Large intestine (tissue), 3 donors: ENCODE measurements around the gene LCA5. TPM values are rescaled to one million over a fixed set of nuclear protein-coding genes. Genes with fewer than 3 reads are reported as not detected.
A peak's percentile ranks its signal among the peaks of the same experiment; 100 is the strongest.

Source experiments
- DNase-seq, 2 donors: peaks; one replicate each; pipeline versions ENCODE4 v3.0.0 to v3.0.0-alpha.2; 2013
- H3K27ac ChIP-seq: one replicate; pipeline ENCODE4 v1.5.1; 2013; ENCODE audit warnings: low read length
- H3K27me3 ChIP-seq: 2 replicates; pipeline ENCODE4 v1.6.1; 2013; ENCODE audit warnings: low read length; ENCODE audit not compliant: control insufficient read depth, insufficient read depth
- H3K36me3 ChIP-seq: 2 replicates; pipeline ENCODE4 v1.6.1; 2013; ENCODE audit warnings: low read length; ENCODE audit not compliant: control insufficient read depth, insufficient read depth
- H3K4me1 ChIP-seq: one replicate; pipeline ENCODE4 v1.6.1; 2013; ENCODE audit warnings: low read length; ENCODE audit not compliant: control insufficient read depth, insufficient read depth
- H3K4me3 ChIP-seq: one replicate; pipeline ENCODE4 v1.5.1; 2013; ENCODE audit warnings: low read length
- H3K9me3 ChIP-seq: one replicate; pipeline ENCODE4 v1.6.1; 2013; ENCODE audit warnings: mild to moderate bottlenecking, low read depth, low read length, moderate library complexity; ENCODE audit not compliant: control insufficient read depth
- WGBS: methylation state at CpG from one replicate; pipeline ENCODE4 v1.1.5; 2013; ENCODE audit warnings: low lambda C conversion rate; ENCODE audit not compliant: insufficient coverage; 5-methylcytosine and 5-hydroxymethylcytosine counted together
- polyA plus RNA-seq: library from polyadenylated mRNA; unstranded; fragments of 120-200 nt; gene quantifications from one replicate; pipeline ENCODE4 v1.2.1, GENCODE V29; 2013

LCA5 gene
- polyA plus RNA-seq, 1 donor = 4.0 TPM

GRCh38 chr6:79564636-79565035 is 27.4 kb upstream of the LCA5 start:
- no peaks in the 10 kb centered on the region for H3K36me3 ChIP-seq
- no peak overlapping the region for H3K4me3 ChIP-seq
- no peak for DNase-seq
- no CpG with 5 or more reads among the region's 2 CpGs for WGBS
- H3K4me1 ChIP-seq = peaks cover 3% of the 10 kb centered on the region
- no peak overlapping the region for H3K27ac ChIP-seq
- H3K9me3 ChIP-seq = no peaks in the 10 kb centered on the region
- no peaks in the 10 kb centered on the region for H3K27me3 ChIP-seq

- no peaks in the 10 kb centered on the region for H3K36me3 ChIP-seq
- no peaks in the 10 kb centered on the region for H3K9me3 ChIP-seq
- WGBS = 100% methylated on average over 1 of the region's 2 CpGs
- H3K4me3 ChIP-seq = no peak overlapping the region
- DNase-seq = no peak
- H3K4me1 ChIP-seq = no peaks in the 10 kb centered on the region
- H3K27ac ChIP-seq = no peak overlapping the region
- no peaks in the 10 kb centered on the region for H3K27me3 ChIP-seq
Observed at GRCh38 chr6:79559706-79560105, 22.5 kb upstream of the LCA5 start.

DNA sequence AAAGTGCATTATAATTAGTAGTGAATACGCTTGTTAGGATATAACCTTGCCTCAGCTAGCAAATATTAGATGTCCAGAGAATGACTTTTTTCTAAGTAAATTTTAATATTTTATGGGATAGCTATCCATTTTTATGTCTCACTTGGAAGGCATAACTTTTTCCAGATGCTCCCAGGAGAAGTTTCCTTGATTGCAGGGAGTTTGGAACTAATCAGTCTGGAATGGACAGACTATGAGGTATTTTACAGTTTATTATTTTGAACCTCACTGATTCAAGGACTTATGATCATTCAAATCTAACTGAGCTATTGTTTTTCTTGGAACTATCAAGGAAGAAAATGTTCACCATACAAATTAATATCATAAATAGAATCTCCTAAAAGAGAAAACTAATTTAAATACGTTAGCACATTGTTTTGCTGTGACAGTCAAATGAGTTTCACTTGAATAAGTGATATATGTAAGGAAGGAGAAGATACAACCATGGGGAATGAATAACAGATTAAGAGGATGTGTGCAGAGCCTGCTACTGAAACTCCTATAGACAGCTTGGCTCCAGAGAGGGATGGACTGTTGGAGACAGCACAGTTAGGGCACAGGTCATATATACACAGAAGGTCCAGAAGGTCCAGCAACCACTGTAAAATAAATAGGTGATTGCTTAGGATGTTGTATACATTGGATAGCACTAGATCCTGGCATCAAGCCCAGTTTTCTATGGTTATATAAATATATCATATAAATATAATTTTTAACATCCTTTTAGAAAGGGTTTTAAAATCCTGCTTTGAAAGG is 20.6 kb upstream of the LCA5 start:
- no peak overlapping the region for H3K4me3 ChIP-seq
- WGBS = 95% methylated on average over 2 of the region's 2 CpGs
- no peaks in the 10 kb centered on the region for H3K36me3 ChIP-seq
- H3K4me1 ChIP-seq = no peaks in the 10 kb centered on the region
- H3K27me3 ChIP-seq = no peaks in the 10 kb centered on the region
- no peak overlapping the region for H3K27ac ChIP-seq
- H3K9me3 ChIP-seq = no peaks in the 10 kb centered on the region
- DNase-seq = no peak

DNA sequence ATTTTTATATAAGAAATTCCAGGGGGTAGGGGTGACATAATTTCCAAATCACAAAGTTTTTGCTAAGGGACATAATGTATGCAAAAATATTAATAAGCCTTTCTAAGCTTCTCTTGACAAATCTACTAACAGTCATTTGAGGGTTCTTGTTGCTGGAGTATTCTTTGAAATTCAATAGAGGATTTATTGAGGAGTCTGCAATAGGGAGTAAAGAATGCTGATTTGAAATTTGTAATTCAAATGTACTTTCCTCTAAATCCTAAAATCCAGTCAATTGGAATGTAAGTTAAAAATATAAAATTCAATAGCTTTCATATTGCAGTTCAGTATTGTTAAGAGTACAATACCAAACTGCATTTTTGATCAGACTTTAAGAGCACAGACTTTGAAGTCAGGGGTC is 17.1 kb upstream of the LCA5 start:
- H3K27ac ChIP-seq = no peak overlapping the region
- no peaks in the 10 kb centered on the region for H3K27me3 ChIP-seq
- no peaks in the 10 kb centered on the region for H3K4me1 ChIP-seq
- no peaks in the 10 kb centered on the region for H3K36me3 ChIP-seq
- no peak overlapping the region for H3K4me3 ChIP-seq
- no peak for DNase-seq
- H3K9me3 ChIP-seq = no peaks in the 10 kb centered on the region

DNA sequence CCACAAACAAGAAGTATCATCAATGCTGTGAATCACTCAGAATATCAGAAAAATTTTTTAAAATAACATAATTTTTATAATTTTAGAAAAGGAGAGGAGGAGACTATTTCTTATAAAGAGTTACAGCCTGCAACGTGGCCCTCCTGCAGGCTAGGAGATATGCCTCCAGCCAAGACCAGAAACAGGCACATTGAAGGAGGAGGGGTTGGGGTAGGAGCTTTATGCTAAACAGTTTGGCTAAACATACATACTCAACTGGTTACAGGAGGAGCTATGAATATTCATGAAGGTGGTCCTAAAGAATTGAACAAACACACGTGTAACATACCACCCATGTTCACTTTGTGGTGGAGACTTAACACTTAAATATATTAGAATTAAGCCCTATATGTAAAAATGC is 14.2 kb upstream of the LCA5 start:
- no peak overlapping the region for H3K27ac ChIP-seq
- no peaks in the 10 kb centered on the region for H3K27me3 ChIP-seq
- no peak overlapping the region for H3K4me3 ChIP-seq
- no peaks in the 10 kb centered on the region for H3K9me3 ChIP-seq
- no peaks in the 10 kb centered on the region for H3K36me3 ChIP-seq
- DNase-seq = no peak
- no CpG with 5 or more reads among the region's 2 CpGs for WGBS
- H3K4me1 ChIP-seq = no peaks in the 10 kb centered on the region

- no peak overlapping the region for H3K27ac ChIP-seq
- no peak for DNase-seq
- peaks cover 11% of the 10 kb centered on the region for H3K4me1 ChIP-seq
- no peaks in the 10 kb centered on the region for H3K27me3 ChIP-seq
- no peak overlapping the region for H3K4me3 ChIP-seq
- WGBS = 83% methylated on average over 1 of the region's 5 CpGs
- no peaks in the 10 kb centered on the region for H3K36me3 ChIP-seq
- H3K9me3 ChIP-seq = no peaks in the 10 kb centered on the region
Observed at GRCh38 chr6:79548304-79548703, 11.1 kb upstream of the LCA5 start.

DNA sequence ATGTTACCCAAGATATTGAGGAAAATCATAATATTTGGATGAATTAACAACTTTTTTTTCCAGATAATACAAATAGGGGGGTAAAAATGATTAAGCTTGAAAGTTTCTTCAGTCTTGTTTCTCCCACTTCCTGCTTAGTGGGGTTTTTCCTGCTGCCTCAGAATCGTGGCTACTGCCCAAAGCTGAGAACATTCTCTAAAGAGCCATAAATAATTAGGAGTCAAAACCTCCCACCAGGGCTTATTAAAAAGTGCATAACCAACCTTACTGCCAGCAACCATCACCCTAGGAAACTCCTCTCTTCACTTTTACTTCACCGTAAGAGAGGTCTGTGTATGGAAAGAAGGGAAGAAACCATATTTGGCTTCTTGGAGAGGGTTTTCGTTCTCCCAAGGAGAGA is 9.0 kb upstream of the LCA5 start:
- WGBS = 91% methylated on average over 1 of the region's 3 CpGs
- no peaks in the 10 kb centered on the region for H3K27me3 ChIP-seq
- no peak for DNase-seq
- H3K4me3 ChIP-seq = no peak overlapping the region
- H3K9me3 ChIP-seq = no peaks in the 10 kb centered on the region
- peaks cover 11% of the 10 kb centered on the region for H3K4me1 ChIP-seq
- peaks cover 4% of the 10 kb centered on the region for H3K36me3 ChIP-seq
- no peak overlapping the region for H3K27ac ChIP-seq

DNA sequence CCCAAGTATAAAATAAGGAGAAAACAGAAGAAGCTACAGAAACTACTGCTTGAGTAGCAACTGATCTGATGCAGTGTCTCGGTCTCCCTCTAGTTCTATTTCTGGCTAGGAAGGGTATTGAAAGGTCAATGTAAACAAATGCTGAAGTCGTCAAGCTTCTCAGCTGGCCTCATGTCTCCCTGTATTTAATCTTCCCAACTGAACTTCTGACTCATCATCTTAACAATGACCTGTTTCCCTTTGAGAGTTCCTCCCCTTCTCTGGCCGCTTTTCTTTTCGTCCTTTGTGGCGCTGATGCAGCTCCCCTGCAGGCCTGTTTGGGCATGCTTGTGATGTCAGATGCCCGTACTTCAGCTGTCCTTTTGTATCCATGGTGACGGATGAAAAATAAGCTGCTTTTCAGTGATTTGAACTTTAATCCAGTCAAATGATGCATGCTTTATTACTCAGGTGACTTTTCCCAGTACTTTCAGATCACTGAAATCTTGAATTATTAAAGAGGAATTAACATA is 7.8 kb upstream of the LCA5 start:
- Histone ChIP-seq H3K27me3 (no peaks in the 10 kb centered on the region), H3K27ac (peak overlapping the region; percentile 85), H3K4me3 (peak overlapping the region; percentile 33), H3K4me1 (peaks cover 11% of the 10 kb centered on the region), H3K36me3 (peaks cover 4% of the 10 kb centered on the region), H3K9me3 (no peaks in the 10 kb centered on the region)
- 0% methylated on average over 1 of the region's 7 CpGs for WGBS
- DNase-seq = peak; percentile 88 to 95

- Histone ChIP-seq H3K27me3 (no peaks in the 10 kb centered on the region), H3K27ac (peak overlapping the region; percentile 85), H3K9me3 (no peaks in the 10 kb centered on the region), H3K4me1 (peaks cover 11% of the 10 kb centered on the region), H3K36me3 (peaks cover 4% of the 10 kb centered on the region), H3K4me3 (peak overlapping the region; percentile 33)
- no peak for DNase-seq
- WGBS = no CpG with 5 or more reads among the region's 2 CpGs
Observed at GRCh38 chr6:79544299-79544927, 7.2 kb upstream of the LCA5 start.

DNA sequence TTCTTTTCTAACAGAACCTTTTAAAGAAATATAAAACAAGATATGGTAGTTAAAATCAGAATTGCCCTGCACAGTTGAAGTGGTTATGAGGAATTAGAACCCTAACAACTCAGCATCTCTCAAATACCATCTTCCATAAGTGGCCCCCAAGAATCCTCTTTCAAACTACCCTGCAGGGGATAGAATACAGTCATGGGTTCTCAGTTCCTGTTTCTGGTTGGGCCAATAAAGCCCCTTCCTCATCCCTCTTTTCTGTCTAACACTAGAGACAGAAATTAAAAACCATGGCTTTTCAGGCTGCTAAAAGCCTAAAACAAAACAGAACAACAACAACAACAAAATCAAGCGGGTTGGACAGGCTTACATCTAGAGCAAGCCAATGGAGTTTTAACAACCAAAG is 6.7 kb upstream of the LCA5 start:
- Histone ChIP-seq H3K4me1 (peaks cover 11% of the 10 kb centered on the region), H3K27ac (peak overlapping the region; percentile 85), H3K36me3 (peaks cover 4% of the 10 kb centered on the region), H3K9me3 (no peaks in the 10 kb centered on the region), H3K4me3 (no peak overlapping the region), H3K27me3 (no peaks in the 10 kb centered on the region)
- no peak for DNase-seq
- WGBS = no CpG with 5 or more reads among the region's 1 CpG
